NCI-H2196 (cell line): ENCODE results near the gene VSIR.

Source experiments
- DNase-seq: peaks from one replicate; lab custom pipeline; 2025; ENCODE audit not compliant: unreplicated experiment; lab: John Stamatoyannopoulos, UW

The VSIR gene

GRCh38 chr10:71715860-71716259 lies 57.5 kb downstream of the VSIR start:
- no peak for DNase-seq

- DNase-seq = no peak
These were observed 58.3 kb downstream of the VSIR start for GRCh38 chr10:71715026-71715425.

- DNase-seq = no peak
These were observed 58.7 kb downstream of the VSIR start for GRCh38 chr10:71714592-71714991.

- DNase-seq = no peak
These were observed 59.3 kb downstream of the VSIR start for GRCh38 chr10:71714031-71714410.

- no peak for DNase-seq
These were observed 59.9 kb downstream of the VSIR start for GRCh38 chr10:71713135-71714030.

GRCh38 chr10:71712572-71713134 lies 60.7 kb downstream of the VSIR start:
- DNase-seq = no peak

- no peak for DNase-seq
These were observed 61.1 kb downstream of the VSIR start for GRCh38 chr10:71712170-71712569.

GRCh38 chr10:71711052-71711623 lies 62.2 kb downstream of the VSIR start:
- DNase-seq = no peak

- no peak for DNase-seq
These were observed 62.8 kb downstream of the VSIR start for GRCh38 chr10:71710519-71710918.

- DNase-seq = no peak
These were observed 64.1 kb downstream of the VSIR start for GRCh38 chr10:71708897-71709882.

GRCh38 chr10:71708301-71708703 lies 65.0 kb downstream of the VSIR start:
- DNase-seq = peak; percentile 5

- DNase-seq = no peak
These were observed 66.0 kb downstream of the VSIR start for GRCh38 chr10:71707240-71707789.

GRCh38 chr10:71706216-71707121 lies 66.9 kb downstream of the VSIR start:
- DNase-seq = no peak

GRCh38 chr10:71705582-71705981 lies 67.7 kb downstream of the VSIR start:
- DNase-seq = no peak

- DNase-seq = no peak
These were observed 68.5 kb downstream of the VSIR start for GRCh38 chr10:71704816-71705215.

- DNase-seq = no peak
These were observed 69.7 kb downstream of the VSIR start for GRCh38 chr10:71703577-71703976.

GRCh38 chr10:71701496-71702132 lies 71.7 kb downstream of the VSIR start:
- no peak for DNase-seq

GRCh38 chr10:71700731-71701368 lies 72.5 kb downstream of the VSIR start:
- DNase-seq = no peak

GRCh38 chr10:71698737-71699136 lies 74.6 kb downstream of the VSIR start:
- DNase-seq = no peak
